Endothelial cell of umbilical vein (primary cell): ENCODE measurements around the gene KLHL26. TPM values are rescaled to one million over a fixed set of nuclear protein-coding genes. Genes with fewer than 3 reads are reported as not detected.

Experiments
- BruUV-seq: library from RNA; stranded (reverse); fragments of 400-500 nt; replicated peaks from 2 replicates; lab custom pipeline; 2021; lab: Mats Ljungman, UMichigan
- CTCF ChIA-PET: fragments of 300-600, 350-600 bp; sonication (Branson Sonifier 250); formaldehyde crosslinking; loops from one replicate; lab custom pipeline; 2021; ENCODE audit warnings: antibody characterized with exemption, inconsistent platforms; lab: Charles Lee
- POLR2A ChIA-PET: fragments of 300-600, 350-600 bp; sonication (Branson Sonifier 250); formaldehyde crosslinking; loops from one replicate; lab custom pipeline; 2021; ENCODE audit warnings: antibody characterized with exemption, inconsistent platforms; lab: Charles Lee
- DNase-seq: peaks from one replicate; pipeline ENCODE4 v3.0.0-alpha.2; 2011; ENCODE audit warnings: low read depth, low spot score
- FAIRE-seq: peaks from 2 replicates; lab custom pipeline; 2011; peaks lifted over from hg19 to GRCh38; lab: Jason Lieb, UNC
- H2AFZ ChIP-seq: 2 replicates; pipeline ENCODE4 v1.6.0; 2012; ENCODE audit warnings: low read depth, low read length, control low read depth, inconsistent platforms
- H3K27ac ChIP-seq: 2 replicates; pipeline ENCODE4 v1.5.1; 2011; ENCODE audit warnings: low read depth, mild to moderate bottlenecking, control low read depth, low read length, moderate library complexity; ENCODE audit not compliant: insufficient read depth
- H3K27me3 ChIP-seq, 2 experiments: 2 replicates each; pipeline versions ENCODE4 v1.6.0 to v1.6.1; 2011; ENCODE audit warnings: low read length in 2 of 2, mixed read lengths in 1 of 2; ENCODE audit not compliant: control insufficient read depth in 2 of 2, insufficient read depth in 2 of 2
- H3K36me3 ChIP-seq, 2 experiments: 2 replicates in 1 of 2; 3 replicates in 1 of 2; pipeline ENCODE4 v1.5.1; 2011; ENCODE audit warnings: low read length in 2 of 2, mild to moderate bottlenecking in 1 of 2, moderate library complexity in 1 of 2; ENCODE audit not compliant: control insufficient read depth in 2 of 2, insufficient read depth in 2 of 2; ENCODE audit errors: extremely low read depth in 1 of 2
- H3K4me1 ChIP-seq: 3 replicates; pipeline ENCODE4 v1.5.1; 2011; ENCODE audit warnings: mild to moderate bottlenecking, low read length; ENCODE audit not compliant: control insufficient read depth, insufficient read depth; ENCODE audit errors: extremely low read depth
- H3K4me2 ChIP-seq: 2 replicates; pipeline ENCODE4 v1.6.1; 2011; ENCODE audit warnings: low read length, control low read depth, mixed read lengths; ENCODE audit not compliant: insufficient read depth
- H3K4me3 ChIP-seq, 3 experiments: fragments of 200-600 bp in 1 of 3; sonication (generic), shearing (Covaris generic) in 1 of 3; replicated peaks in 1 of 3; 2 replicates each; pipeline ENCODE4 v1.5.1; 2011 to 2016; ENCODE audit warnings: control low read depth in 3 of 3, low read length in 3 of 3, mild to moderate bottlenecking in 2 of 3, inconsistent platforms in 1 of 3, low read depth in 1 of 3, moderate library complexity in 1 of 3; ENCODE audit not compliant: insufficient read depth in 1 of 3
- H3K79me2 ChIP-seq: 2 replicates; pipeline ENCODE4 v1.6.0; 2012; ENCODE audit warnings: low read length, inconsistent platforms; ENCODE audit not compliant: control insufficient read depth, insufficient read depth
- H3K9ac ChIP-seq: replicated peaks from 2 replicates; pipeline ENCODE3; 2011; ENCODE audit warnings: low read length, control low read depth; ENCODE audit not compliant: insufficient read depth; ENCODE audit errors: extremely low read depth
- H3K9me1 ChIP-seq: replicated peaks from 3 replicates; pipeline ENCODE4 v1.6.0; 2011; ENCODE audit warnings: mild to moderate bottlenecking, low read length; ENCODE audit not compliant: control insufficient read depth, insufficient read depth; ENCODE audit errors: extremely low read depth
- H3K9me3 ChIP-seq: replicated peaks from 2 replicates; pipeline ENCODE4 v1.5.1; 2012; ENCODE audit warnings: low read length, inconsistent platforms; ENCODE audit not compliant: control insufficient read depth, insufficient read depth
- H4K20me1 ChIP-seq: replicated peaks from 2 replicates; pipeline ENCODE3; 2011; ENCODE audit warnings: mild to moderate bottlenecking, low read length; ENCODE audit not compliant: control insufficient read depth, insufficient read depth; ENCODE audit errors: extremely low read depth
- JUN ChIP-seq: IDR thresholded peaks from 2 replicates; pipeline ENCODE4 v1.6.1; 2011; ENCODE audit warnings: borderline replicate concordance, low read depth; ENCODE audit not compliant: insufficient read length, insufficient read depth
- dilution Hi-C: fragments of 300-500 bp; cut with MboI; formaldehyde crosslinking; loops from one replicate; pipeline ENCODE4 v1.15.0; 2019; ENCODE audit warnings: low sequenced_read_pairs; ENCODE audit not compliant: extremely low pct_ligation_motif_present
- intact Hi-C: fragments of 100-400 bp; cut with micrococcal nuclease; formaldehyde crosslinking; loops from one replicate; pipeline ENCODE4 v1.10.0; 2022
- polyA plus RNA-seq, 4 experiments: library from polyadenylated mRNA; depleted of rRNA in 3 of 4; stranded (reverse) in 3 of 4; unstranded in 1 of 4; fragments of >200 nt; gene quantifications; 2 replicates each; pipeline versions ENCODE4 v1.2.1 to v1.2.3, GENCODE V29; 2011 to 2012; ENCODE audit warnings: missing spikeins in 1 of 4
- total RNA-seq: library from RNA; stranded (reverse); gene quantifications from 2 replicates; pipeline ENCODE4 v1.2.3, GENCODE V29; 2021
- TF ChIP-seq, protein P1 (sequence below), 2 donors: IDR thresholded peaks; 1 replicate in 1 of 2; 2 replicates in 1 of 2; pipeline ENCODE4 v1.5.1; 2011; ENCODE audit warnings: low read length in 2 of 2, mild to moderate bottlenecking in 2 of 2, moderate library complexity in 2 of 2, control low read depth in 1 of 2, inconsistent platforms in 1 of 2, low read depth in 1 of 2; ENCODE audit not compliant: insufficient read depth in 1 of 2; ENCODE audit errors: extremely low read depth in 1 of 2
- TF ChIP-seq, protein P2 (sequence below): IDR thresholded peaks from 2 replicates; pipeline ENCODE4 v1.6.1; 2011; ENCODE audit not compliant: insufficient read depth, insufficient read length

Gene KLHL26
- total and polyA plus RNA-seq, 2 donors (not counting 3 experiments of a cell fraction or from before 2014, with no cell fraction given) = 2.4 to 6.2 TPM

- no peaks in the 10 kb centered on the region for H3K36me3 ChIP-seq
- H3K4me1 ChIP-seq = no peaks in the 10 kb centered on the region
- no peak for DNase-seq
- FAIRE-seq = no peak
- no peaks in the 10 kb centered on the region for H4K20me1 ChIP-seq
- no peaks in the 10 kb centered on the region for H3K9me3 ChIP-seq
- no peak overlapping the region for H2AFZ ChIP-seq
- dilution Hi-C loops = no loop called here
- peaks cover 47 to 53% of the 10 kb centered on the region in 2 experiments for H3K27me3 ChIP-seq
- TF ChIP-seq, protein P1, sequence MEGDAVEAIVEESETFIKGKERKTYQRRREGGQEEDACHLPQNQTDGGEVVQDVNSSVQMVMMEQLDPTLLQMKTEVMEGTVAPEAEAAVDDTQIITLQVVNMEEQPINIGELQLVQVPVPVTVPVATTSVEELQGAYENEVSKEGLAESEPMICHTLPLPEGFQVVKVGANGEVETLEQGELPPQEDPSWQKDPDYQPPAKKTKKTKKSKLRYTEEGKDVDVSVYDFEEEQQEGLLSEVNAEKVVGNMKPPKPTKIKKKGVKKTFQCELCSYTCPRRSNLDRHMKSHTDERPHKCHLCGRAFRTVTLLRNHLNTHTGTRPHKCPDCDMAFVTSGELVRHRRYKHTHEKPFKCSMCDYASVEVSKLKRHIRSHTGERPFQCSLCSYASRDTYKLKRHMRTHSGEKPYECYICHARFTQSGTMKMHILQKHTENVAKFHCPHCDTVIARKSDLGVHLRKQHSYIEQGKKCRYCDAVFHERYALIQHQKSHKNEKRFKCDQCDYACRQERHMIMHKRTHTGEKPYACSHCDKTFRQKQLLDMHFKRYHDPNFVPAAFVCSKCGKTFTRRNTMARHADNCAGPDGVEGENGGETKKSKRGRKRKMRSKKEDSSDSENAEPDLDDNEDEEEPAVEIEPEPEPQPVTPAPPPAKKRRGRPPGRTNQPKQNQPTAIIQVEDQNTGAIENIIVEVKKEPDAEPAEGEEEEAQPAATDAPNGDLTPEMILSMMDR (IDR thresholded peaks at IDR 0.05; ENCODE audit: extremely low read depth in 1 of 2, insufficient read depth in 1 of 2, low read depth in 1 of 2, low read length in 2 of 2) = no peak
- TF ChIP-seq JUN = no peak
- TF ChIP-seq, protein P2, sequence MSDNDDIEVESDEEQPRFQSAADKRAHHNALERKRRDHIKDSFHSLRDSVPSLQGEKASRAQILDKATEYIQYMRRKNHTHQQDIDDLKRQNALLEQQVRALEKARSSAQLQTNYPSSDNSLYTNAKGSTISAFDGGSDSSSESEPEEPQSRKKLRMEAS = no peak
- H3K4me2 ChIP-seq = no peak overlapping the region
- ChIA-PET CTCF (interaction anchor here (1.3 kb wide), 1 partner anchor 10 kb away, joined by 11 read pairs; no protein-coding TSS in a partner anchor), POLR2A (no interaction called here)
- H3K79me2 ChIP-seq = no peaks in the 10 kb centered on the region
- no peaks in the 10 kb centered on the region for H3K9me1 ChIP-seq
- H3K9ac ChIP-seq = no peak overlapping the region
- intact Hi-C loops = loop anchor here (5.0 kb wide), 1 partner anchor 43 kb away; no protein-coding TSS in a partner anchor
- no peak overlapping the region for H3K27ac ChIP-seq
- no TSS peak for BruUV-seq
- H3K4me3 ChIP-seq = no peak overlapping the region
Measured at GRCh38 chr19:18603958-18604819, 32.6 kb upstream of the KLHL26 start.
